Measurements from ENCODE around the gene COL1A2. TPM values are rescaled to one million over a fixed set of nuclear protein-coding genes. Genes with fewer than 3 reads are reported as not detected.

Gene COL1A2
- polyA plus RNA-seq, 3 donors = not detected

- no peak overlapping the region for H3K27ac ChIP-seq (ENCODE audit: low read depth in 1 of 2, low read length in 2 of 2)
- no peaks in the 10 kb centered on the region for H3K9me3 ChIP-seq (replicated peaks in 1 of 2; ENCODE audit: control insufficient read depth in 1 of 2, insufficient read depth in 1 of 2, low read length in 2 of 2)
- Mint-ChIP-seq H3K36me3 (no peaks in the 10 kb centered on the region), H3K4me3 (no peak overlapping the region), H3K9me3 (peaks cover 0 to 8% (median 4%) of the 10 kb centered on the region in 7 donors), H3K27me3 (ENCODE audit: low read depth in 3 of 3) (peaks cover 0 to 4% (median 3%) of the 10 kb centered on the region in 3 donors), H3K4me1 (peaks cover 1% of the 10 kb centered on the region), H3K27ac (no peak overlapping the region)
- no peaks in the 10 kb centered on the region for H3K27me3 ChIP-seq (ENCODE audit: control insufficient read depth in 2 of 2, insufficient read depth in 2 of 2, low read length in 2 of 2)
- intact Hi-C loops (cut with micrococcal nuclease) = no loop called here
- H3K9ac ChIP-seq (ENCODE audit: insufficient read depth, low read length, poor library complexity, severe bottlenecking) = no peak overlapping the region
- H3K4me2 ChIP-seq (replicated peaks; ENCODE audit: extremely low read depth, low read length, poor library complexity, severe bottlenecking) = no peak overlapping the region
- no peak for TF ChIP-seq CTCF (IDR thresholded peaks at IDR 0.05)
- no peaks in the 10 kb centered on the region for H3K4me1 ChIP-seq (ENCODE audit: control insufficient read depth in 1 of 2, insufficient read depth in 2 of 2, low read length in 2 of 2)
- no peaks in the 10 kb centered on the region for H3K36me3 ChIP-seq (replicated peaks in 1 of 2; ENCODE audit: control insufficient read depth in 1 of 2, insufficient read depth in 2 of 2, low read length in 2 of 2)
- DNase-seq = no peak
- H3K79me2 ChIP-seq (ENCODE audit: insufficient read depth, low read length) = no peaks in the 10 kb centered on the region
- WGBS (ENCODE audit: insufficient coverage) = 100% methylated on average over 1 of the region's 3 CpGs
- no peak overlapping the region for H3K4me3 ChIP-seq (replicated peaks in 1 of 3; ENCODE audit: low read depth in 2 of 3, low read length in 3 of 3)
- no peaks in the 10 kb centered on the region for H4K20me1 ChIP-seq (ENCODE audit: insufficient read depth, low read length)
- H2AFZ ChIP-seq (ENCODE audit: insufficient read depth, low read depth, low read length, poor library complexity, severe bottlenecking) = no peak overlapping the region
These were observed 37.6 kb upstream of the COL1A2 start for GRCh38 chr7:94357076-94357475.

- Mint-ChIP-seq H3K36me3 (no peaks in the 10 kb centered on the region), H3K4me1 (no peaks in the 10 kb centered on the region), H3K4me3 (no peak overlapping the region), H3K27ac (no peak overlapping the region), H3K27me3 (ENCODE audit: low read depth in 3 of 3) (peaks cover 0 to 14% (median 0%) of the 10 kb centered on the region in 3 donors), H3K9me3 (peaks cover 0 to 8% (median 4%) of the 10 kb centered on the region in 7 donors)
- Histone ChIP-seq H3K79me2 (ENCODE audit: insufficient read depth, low read length) (no peaks in the 10 kb centered on the region), H3K27me3 (ENCODE audit: control insufficient read depth in 2 of 2, insufficient read depth in 2 of 2, low read length in 2 of 2) (no peaks in the 10 kb centered on the region), H2AFZ (ENCODE audit: insufficient read depth, low read depth, low read length, poor library complexity, severe bottlenecking) (no peak overlapping the region), H3K36me3 (replicated peaks in 1 of 2; ENCODE audit: control insufficient read depth in 1 of 2, insufficient read depth in 2 of 2, low read length in 2 of 2) (no peaks in the 10 kb centered on the region), H3K4me2 (replicated peaks; ENCODE audit: extremely low read depth, low read length, poor library complexity, severe bottlenecking) (no peak overlapping the region), H3K4me1 (ENCODE audit: control insufficient read depth in 1 of 2, insufficient read depth in 2 of 2, low read length in 2 of 2) (no peaks in the 10 kb centered on the region), H4K20me1 (ENCODE audit: insufficient read depth, low read length) (no peaks in the 10 kb centered on the region), H3K9me3 (replicated peaks in 1 of 2; ENCODE audit: control insufficient read depth in 1 of 2, insufficient read depth in 1 of 2, low read length in 2 of 2) (no peaks in the 10 kb centered on the region), H3K4me3 (replicated peaks in 1 of 3; ENCODE audit: low read depth in 2 of 3, low read length in 3 of 3) (no peak overlapping the region), H3K27ac (ENCODE audit: low read depth in 1 of 2, low read length in 2 of 2) (no peak overlapping the region), H3K9ac (ENCODE audit: insufficient read depth, low read length, poor library complexity, severe bottlenecking) (no peak overlapping the region)
- WGBS (ENCODE audit: insufficient coverage) = 100% methylated on average over 1 of the region's 2 CpGs
- DNase-seq = no peak
- TF ChIP-seq CTCF (IDR thresholded peaks at IDR 0.05) = no peak
- intact Hi-C loops (cut with micrococcal nuclease) = no loop called here
These were observed 33.8 kb upstream of the COL1A2 start for GRCh38 chr7:94360926-94361325.
